Measurements from ENCODE around the gene TMEM94. TPM values are rescaled to one million over a fixed set of nuclear protein-coding genes. Genes with fewer than 3 reads are reported as not detected.

TMEM94 gene
- total RNA-seq: 125 TPM

GRCh38 chr17:75456417-75457046 lies at the start of gene TMEM94:
TMEM94 (plus strand) TSS chr17:75456635; CDS start chr17:75471906, 15,271 bp downstream.
- peak within 1 kb of the TSS; percentile 86 to 89 for H3K27ac ChIP-seq
- DNase-seq (ENCODE audit: low spot score in 2 of 2): peak; percentile 84 to 98
- no peak for TF ChIP-seq CTCF (IDR thresholded peaks at IDR 0.05)
- intact Hi-C loops (cut with DNase I): loop anchor here (1.0 to 5.0 kb wide), 4 partner anchors 12 to 58 kb away; partner anchors contain the start of gene CASKIN2
- no peaks in the 10 kb centered on the region for H3K9me3 ChIP-seq
- no peaks in the 10 kb centered on the region for H3K27me3 ChIP-seq
- H3K4me3 ChIP-seq: peak within 1 kb of the TSS; percentile 75 to 80
- peaks cover 0 to 27% of the 10 kb centered on the region in 2 donors for H3K4me1 ChIP-seq
- H3K36me3 ChIP-seq: no peaks in the 10 kb centered on the region

- TF ChIP-seq CTCF (IDR thresholded peaks at IDR 0.05): no peak
- Histone ChIP-seq H3K9me3 (no peaks in the 10 kb centered on the region), H3K4me3 (no peak overlapping the region), H3K27ac (no peak overlapping the region), H3K36me3 (no peaks in the 10 kb centered on the region), H3K4me1 (peaks cover 10 to 13% of the 10 kb centered on the region in 2 donors), H3K27me3 (no peaks in the 10 kb centered on the region)
- intact Hi-C loops (cut with DNase I): loop anchor here (5.0 to 10.0 kb wide), 3 partner anchors 36 to 347 kb away; partner anchors contain the start of gene MIF4GD
- no peak for DNase-seq (ENCODE audit: low spot score in 2 of 2)
Observed at GRCh38 chr17:75407655-75408352, 48.6 kb upstream of the TMEM94 start.

- Histone ChIP-seq H3K36me3 (no peaks in the 10 kb centered on the region), H3K9me3 (no peaks in the 10 kb centered on the region), H3K4me3 (no peak overlapping the region), H3K27me3 (no peaks in the 10 kb centered on the region), H3K4me1 (peaks cover 3 to 5% of the 10 kb centered on the region in 2 donors), H3K27ac (no peak overlapping the region)
- TF ChIP-seq CTCF (IDR thresholded peaks at IDR 0.05): no peak
- DNase-seq (ENCODE audit: low spot score in 2 of 2): no peak
- intact Hi-C loops (cut with DNase I): no loop called here
Observed at GRCh38 chr17:75410141-75410540, 46.3 kb upstream of the TMEM94 start.

GRCh38 chr17:75411328-75412067 lies 44.9 kb upstream of the TMEM94 start:
- no peak for DNase-seq (ENCODE audit: low spot score in 2 of 2)
- H3K4me3 ChIP-seq: no peak overlapping the region
- peaks cover 3 to 6% of the 10 kb centered on the region in 2 donors for H3K4me1 ChIP-seq
- no peaks in the 10 kb centered on the region for H3K27me3 ChIP-seq
- no peak overlapping the region for H3K27ac ChIP-seq
- no peak for TF ChIP-seq CTCF (IDR thresholded peaks at IDR 0.05)
- H3K9me3 ChIP-seq: no peaks in the 10 kb centered on the region
- intact Hi-C loops (cut with DNase I): loop anchor here (1.0 kb wide), 1 partner anchor 88 kb away; no protein-coding TSS in a partner anchor
- no peaks in the 10 kb centered on the region for H3K36me3 ChIP-seq

- Histone ChIP-seq H3K27ac (no peak overlapping the region), H3K4me1 (peaks cover 0 to 9% of the 10 kb centered on the region in 2 donors), H3K36me3 (no peaks in the 10 kb centered on the region), H3K4me3 (peak overlapping the region; percentile 11 to 35), H3K9me3 (no peaks in the 10 kb centered on the region), H3K27me3 (no peaks in the 10 kb centered on the region)
- intact Hi-C loops (cut with DNase I): loop anchor here (1.0 kb wide), 1 partner anchor 89 kb away; no protein-coding TSS in a partner anchor
- DNase-seq (ENCODE audit: low spot score in 2 of 2): peak in 1 of 2 donors; percentile 82
- peak; percentile 75 to 87 (median 79) for TF ChIP-seq CTCF (IDR thresholded peaks at IDR 0.05)
Observed at GRCh38 chr17:75412455-75413317, 43.7 kb upstream of the TMEM94 start.
